GM19351 (cell line): ENCODE measurements around the gene LDLRAD3.

ENCODE experiments used
- ATAC-seq: cut with Tn5 transposase; IDR thresholded peaks from one replicate; pipeline ENCODE4 v1.9.1; 2021; ENCODE audit warnings: mild to moderate bottlenecking, moderate library complexity; ENCODE audit not compliant: unreplicated experiment

The LDLRAD3 gene

DNA sequence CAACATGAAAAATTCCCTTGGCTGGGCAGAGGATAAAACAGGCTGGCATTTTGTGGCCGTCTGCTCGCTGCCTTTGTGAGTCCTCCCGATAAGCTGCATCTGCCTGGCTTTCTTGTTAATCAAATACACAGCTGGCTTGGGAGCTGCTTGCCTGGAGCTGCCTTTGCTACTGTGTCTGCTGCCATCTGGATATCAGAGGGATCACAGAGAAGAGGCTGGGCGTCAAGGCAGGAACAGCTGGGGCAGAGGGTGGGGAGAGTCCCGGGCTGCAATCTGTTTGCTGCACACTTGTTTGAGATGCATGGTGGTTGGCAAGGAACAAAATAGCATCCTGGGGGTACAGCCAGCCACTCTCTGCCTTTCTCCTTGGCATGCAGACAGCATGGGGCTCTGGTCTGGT lies 309.4 kb downstream of the LDLRAD3 start:
- ATAC-seq: no peak

DNA sequence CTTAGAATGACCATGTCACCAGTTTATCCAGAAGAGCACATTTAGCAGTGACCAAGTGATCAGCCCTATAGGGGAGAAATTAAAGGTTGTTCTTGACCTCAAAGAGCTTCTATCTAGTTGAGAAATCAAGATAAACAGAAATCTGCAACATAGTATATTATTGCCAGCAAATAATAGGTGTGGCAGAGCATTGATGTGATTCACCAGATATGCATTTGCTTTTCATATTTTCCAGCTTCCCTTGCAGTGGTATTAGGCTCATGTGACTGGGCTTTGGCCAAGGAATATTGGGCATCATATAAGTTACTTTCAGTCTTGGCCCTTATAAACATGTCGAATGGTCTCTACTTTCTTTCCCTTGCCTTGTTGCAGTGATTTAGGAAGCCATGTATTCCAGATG lies 310.9 kb downstream of the LDLRAD3 start:
- no peak for ATAC-seq

DNA sequence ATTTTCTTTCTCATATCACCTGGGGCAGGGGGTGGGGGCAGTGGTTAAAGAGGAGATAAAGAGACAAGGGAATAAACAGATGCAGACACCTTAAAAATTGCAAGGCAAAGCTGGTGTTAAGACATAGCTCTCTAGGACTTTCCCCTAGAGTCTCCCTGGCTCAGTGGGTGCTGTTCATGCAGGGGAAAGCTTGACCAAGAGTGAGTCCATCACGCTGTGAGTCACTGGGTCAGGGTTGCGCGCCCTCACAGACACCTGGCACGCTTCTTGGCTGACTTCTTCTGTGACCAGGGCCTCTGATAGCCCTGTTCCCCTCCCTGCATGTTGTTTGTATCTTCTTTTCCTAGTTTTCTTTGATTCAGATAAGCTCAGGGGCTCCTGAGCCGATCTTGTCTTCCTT lies 313.5 kb downstream of the LDLRAD3 start:
- ATAC-seq: no peak

DNA sequence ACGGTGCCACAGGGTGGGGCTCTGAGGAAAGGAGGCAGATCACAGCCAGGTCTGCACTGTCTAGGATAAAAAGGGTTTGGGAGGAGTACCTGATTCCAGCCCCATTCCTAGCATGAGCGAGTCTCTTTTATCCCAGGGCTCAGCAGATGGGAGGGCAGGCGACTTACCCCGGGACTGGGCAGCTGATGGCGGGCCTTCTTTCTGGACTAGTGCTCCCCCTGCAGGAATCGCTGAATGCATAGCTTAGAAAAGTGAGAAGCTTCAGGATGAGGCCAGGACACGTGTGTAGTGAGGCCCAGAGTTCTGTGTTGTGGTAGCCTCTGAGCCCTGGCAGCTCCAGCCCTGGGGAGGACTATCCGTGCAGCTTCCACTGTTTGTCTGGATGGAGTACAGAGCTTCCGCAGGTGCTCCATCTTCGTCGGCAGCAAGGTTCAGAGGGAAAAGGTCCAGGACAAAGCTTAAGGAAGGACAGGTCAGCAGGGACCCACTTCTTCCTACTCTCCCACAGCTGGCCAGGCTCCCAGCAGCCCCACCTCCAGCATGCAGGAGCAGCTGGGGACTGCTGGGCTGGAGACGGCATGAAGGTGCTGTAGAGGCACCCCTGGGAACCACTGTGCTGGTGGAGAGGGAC lies 315.0 kb downstream of the LDLRAD3 start:
- peak; percentile 63 for ATAC-seq

DNA sequence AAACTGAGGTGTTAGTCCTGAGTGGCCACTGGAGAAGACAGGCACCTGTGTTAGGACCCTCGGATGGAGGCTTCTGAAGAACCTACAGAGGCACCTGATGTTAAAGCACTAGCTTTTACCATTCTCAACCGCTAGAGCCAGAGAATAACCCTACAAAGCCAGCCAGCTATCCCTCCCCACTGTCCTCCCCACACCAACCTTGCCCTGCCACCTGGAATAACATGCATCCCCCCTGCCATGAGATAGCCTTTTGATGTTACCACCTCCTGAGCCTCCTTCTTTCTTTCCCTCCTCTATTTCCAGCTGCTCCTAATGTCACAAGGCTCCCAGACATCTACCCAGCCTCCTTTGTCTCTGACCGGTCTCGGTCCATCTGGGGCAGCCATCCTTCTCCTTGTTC lies 317.2 kb downstream of the LDLRAD3 start:
- no peak for ATAC-seq

DNA sequence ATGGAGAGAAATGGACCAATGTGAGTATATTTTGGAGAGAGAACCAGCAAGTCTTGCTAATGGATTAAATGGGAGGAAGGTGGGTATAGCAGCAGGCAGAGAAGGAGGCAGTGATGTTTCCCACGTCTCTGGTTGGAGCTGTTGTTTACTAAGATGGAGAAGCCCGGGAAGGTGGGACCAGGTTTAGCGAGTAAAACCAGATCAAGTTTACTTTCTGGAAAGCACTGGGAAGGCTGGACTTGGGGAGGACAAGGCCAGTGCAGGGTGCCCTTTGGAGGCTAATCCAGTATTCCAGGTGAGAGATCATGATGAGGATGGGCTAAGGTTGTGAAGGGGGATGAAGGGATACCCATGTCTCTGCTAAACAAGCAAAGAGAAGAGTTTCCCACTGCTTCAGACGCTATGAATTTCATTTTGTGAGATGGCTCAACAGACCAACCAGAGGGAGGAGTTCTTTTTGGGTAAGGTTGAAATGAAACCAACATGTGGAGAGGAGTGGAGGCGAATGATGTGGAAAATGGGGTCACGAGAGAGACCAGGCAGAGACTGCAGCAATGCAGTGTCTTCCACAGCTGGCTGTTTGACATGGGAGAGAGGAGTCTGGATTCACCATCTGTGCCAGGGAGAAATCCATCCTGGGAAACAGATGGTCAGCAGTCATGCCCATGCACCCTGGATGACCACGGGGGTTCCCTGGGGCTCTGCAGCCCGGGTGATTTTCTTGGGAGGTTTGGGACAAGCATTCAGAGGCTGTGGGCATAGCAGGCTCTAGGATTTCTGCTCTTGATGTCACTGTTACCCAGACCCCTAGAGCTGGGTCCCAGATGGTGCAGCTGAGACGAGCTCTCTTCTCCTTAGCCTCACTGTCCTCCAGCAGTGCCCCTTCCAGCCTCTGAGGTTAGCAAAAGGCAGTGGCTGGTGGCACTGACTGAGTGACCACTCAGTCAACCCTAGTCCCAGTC lies 320.4 kb downstream of the LDLRAD3 start:
- ATAC-seq: no peak

DNA sequence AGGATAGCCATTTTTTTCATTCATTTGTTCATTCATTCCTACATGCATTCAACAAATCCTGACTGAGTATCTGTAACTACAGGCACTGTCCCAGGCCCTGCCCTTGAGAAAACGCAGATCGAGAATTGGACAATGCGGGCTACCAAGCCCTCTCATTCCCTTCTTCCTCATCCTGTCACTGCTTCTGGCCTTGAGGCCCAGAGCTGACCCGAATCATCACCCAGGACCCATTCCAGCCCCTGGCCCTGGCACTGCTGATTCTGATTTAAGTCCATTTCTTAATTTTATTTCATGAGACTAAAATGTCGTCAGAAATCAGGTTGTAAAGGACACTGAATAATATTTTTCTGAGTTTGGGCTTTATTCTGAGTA lies 321.1 kb downstream of the LDLRAD3 start:
- ATAC-seq: no peak

DNA sequence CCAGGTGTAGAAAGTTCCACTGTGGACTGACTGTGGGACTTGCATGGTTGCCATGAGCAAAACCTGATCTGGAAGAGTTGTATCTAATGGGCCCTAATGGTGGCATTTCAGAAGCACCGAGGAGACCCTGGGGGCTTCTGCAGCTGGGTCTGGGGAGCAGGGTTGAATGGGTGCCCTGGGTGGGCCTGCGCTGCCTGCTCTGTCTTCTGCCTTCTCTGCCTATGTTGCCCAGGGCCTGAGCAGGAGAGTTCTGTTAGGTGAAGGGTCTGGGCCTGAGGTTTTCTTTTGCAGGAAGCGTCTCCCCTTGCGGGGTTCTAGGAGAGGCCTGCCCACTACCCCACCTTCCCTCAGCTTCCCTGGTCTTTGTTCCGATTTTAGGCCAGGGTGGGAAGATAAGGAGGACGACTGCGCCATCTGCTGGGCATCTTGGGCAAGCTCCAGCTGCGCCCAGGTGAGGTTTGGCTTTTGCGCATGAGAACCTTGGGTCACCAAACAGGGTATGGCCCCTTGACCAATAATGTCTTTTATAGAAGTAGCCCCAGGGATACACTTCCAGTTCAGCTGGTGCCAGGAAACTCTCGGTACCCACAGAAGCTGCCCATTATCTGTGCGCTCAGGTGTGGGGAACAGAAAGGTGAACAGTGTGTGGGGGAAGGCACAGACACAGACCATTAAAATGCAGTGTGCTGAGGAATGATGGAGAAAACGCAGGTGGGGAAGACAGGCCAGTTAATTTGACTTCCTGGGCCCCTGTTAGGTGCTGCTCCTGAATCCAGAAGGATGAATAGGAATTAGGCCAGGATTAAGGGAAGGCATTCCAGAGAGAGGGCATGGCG lies 322.1 kb downstream of the LDLRAD3 start:
- peak; percentile 81 for ATAC-seq

DNA sequence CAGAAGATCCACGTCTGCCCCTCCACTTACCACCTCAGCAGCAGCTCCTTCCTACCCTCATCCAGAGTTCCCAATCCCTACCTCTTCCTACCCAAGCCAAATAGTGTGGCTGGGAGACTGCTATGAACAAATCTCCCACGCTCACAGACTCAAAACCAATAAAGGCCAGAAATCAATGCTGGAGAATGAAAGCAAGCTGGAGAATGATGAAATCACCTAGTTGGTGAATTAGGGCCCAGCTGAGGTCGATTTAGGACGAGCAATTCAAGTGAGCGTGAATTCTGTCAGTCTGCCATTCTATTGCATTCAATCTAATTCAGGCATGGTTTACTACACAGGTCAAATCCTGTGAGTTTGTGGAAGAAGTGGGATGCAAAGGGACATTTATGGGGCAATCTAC lies 322.9 kb downstream of the LDLRAD3 start:
- no peak for ATAC-seq

DNA sequence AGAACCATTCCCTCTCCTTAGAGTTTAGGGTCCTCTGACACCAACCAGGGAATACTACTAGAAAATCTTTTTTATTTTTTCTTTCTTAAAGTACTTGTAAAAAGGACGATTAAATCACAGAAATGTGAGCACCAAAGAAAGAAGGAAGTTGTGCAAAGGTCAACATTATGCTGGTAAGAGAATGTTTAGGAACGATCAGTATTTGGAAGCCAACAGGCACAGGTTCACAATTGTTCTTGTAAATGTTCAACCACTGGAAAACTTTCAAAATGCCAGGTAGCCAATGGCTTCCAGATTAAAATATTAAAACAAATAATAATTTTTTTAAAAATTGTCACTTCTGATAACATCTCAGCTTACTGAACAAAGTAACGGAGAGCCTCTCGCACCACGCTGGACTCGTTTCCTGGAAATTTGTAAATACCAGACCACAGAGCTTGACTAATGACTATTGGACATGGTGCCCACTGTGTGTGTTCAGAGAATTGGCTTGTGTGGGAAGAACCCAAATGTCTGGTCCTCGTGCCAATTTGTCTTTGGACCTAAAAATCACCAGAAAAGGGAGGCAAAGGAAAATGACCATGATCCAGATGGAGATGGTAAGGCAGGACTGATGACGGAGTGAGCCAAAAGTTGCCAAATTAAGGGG lies 324.6 kb downstream of the LDLRAD3 start:
- ATAC-seq: no peak

DNA sequence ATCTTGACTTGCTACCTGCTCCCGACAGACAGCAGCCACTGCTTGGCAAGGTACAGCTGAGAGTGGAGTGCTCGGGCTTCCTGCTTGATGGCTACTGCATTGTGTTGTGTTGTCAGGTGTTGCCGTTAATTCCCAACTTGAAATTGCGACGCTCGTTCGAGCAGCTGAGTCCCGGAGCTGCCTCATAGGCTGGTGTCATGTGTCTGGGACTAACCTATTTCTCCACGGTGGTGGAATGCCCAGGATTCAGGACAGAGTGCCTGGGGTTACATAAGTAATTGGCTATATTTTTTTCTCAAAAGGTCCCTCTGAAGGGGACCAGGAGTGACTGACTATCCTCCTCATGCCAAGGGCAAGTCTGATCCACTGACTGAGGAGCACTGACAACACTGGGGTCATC lies 326.8 kb downstream of the LDLRAD3 start:
- no peak for ATAC-seq

DNA sequence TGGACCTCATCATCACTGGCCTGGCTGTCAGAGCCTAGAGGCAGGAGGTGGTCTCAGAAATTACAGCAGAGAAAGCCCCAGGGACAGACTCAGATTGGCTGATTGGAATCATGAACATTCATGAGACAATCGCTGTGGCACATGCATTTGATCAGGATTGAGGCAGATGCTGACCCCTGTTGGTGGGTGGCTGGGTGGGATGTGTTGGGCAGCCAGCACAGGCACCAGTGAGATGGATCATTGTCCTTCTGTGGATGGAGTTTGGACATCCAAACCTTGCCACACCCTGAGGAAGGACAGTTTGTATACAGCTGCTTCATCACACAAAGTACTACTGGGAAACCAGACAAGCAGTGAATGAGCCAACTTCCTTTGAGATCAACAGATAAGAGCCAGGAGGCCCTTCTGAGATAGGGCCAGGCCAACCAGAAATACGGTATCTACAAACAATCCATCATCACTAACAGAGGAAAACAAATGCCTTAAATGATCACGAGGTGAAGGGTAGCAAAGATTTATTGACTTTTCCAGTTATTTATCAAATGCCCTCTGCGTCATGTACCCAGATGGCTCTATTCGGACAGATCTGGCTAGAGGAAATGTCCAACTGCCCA lies 328.0 kb downstream of the LDLRAD3 start:
- no peak for ATAC-seq

DNA sequence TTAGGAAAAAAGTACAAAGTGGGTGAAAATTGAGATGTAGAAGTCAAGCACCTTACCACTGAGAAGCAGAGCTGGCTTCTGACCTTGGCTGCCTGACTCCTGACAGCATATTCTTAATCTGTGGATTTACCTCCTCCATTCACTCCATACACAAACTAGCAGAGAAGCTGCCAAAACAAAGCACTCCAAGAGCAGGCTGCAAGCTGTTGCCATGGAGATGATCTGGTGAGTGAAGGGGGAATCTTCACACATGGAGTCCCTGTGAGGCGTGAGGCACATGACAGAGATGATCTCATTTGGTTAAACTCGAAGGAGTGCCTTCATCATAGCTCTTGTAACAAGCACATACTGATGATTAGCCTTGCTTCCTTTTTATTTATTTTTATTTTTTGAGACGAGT lies 329.2 kb downstream of the LDLRAD3 start:
- ATAC-seq: no peak

DNA sequence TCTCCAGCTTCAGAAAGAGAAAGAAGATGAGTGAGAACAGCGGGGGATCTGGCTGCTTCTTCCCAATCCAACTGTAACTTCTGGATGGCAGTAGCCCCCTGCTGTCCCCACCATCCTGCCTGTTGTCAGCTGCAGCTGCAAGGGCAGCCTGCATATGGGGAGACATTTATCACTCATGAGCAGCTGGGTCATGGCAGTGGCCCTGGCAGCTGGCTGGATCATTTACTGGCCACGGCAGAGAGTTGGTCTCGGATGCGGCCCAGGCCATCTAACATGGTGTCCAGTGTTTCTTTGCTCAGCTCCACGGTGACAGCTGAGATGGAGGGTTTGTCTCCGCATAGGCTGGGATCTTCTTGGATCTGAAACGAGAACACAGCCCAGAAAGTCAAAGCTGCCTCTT lies 330.6 kb downstream of the LDLRAD3 start:
- ATAC-seq: no peak

DNA sequence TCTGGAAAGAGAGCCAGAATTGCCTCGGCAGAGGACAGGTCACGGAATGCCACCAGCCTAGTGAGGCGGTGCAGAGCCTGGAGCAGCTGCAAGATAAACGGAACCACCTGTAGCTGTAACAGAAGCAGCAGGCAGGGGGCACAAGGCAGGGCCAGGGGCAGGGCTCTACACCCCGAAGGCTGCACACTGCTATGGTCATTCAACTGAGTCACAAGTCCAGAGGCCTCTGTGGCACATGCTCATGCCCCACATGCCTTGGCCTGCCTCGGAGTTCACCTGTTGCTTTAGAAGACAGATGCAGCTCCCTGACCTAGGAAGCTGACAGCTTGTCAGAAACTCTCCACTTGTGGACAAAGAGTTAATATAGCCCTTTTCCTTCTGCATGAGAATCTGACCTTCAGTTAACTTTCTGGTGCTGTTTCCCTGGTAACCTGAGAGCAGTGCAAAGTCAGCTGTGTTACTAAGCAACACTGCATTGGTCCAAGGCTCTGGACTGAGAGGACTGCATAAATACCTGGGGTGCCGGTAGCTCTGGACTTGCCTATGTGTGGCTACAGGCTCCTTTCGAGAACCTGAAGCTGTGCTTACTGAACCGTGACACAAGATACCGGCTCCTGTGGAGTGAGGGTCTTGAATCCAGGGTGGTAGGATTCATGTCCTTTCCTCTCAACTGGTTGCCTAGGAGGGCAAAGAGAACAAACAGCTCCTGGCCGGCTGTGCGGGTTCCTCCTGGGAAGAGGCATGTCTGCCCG lies 334.8 kb downstream of the LDLRAD3 start:
- ATAC-seq: no peak

DNA sequence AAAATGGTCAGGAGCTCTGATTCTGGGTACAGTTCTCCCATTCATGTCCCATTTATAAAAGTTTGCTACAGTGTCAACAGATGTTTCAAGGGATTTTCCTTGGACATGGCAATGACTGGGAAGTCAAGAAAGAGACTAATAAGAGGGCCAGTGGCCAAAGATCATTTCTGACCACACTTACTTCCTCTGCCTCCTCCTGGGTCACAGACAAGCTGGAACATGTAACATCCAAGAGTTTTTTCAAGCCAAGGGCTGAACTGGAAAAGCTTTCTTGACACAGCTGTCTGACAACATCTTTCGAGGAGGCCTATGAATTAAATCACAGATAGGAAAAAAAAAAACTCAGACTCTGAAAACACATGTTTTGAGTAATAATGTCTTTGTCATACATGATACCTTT lies 336.7 kb downstream of the LDLRAD3 start:
- no peak for ATAC-seq
